Stimulated activated CD4-positive, alpha-beta T cell treated with anti-CD3 and anti-CD28 coated beads, Interleukin-15, amount 100 ng/mL, for 1 hour (primary cell): Measurements from ENCODE around the gene HERC3.

Source experiments
- DNase-seq, 2 donors: peaks; one replicate each; pipeline ENCODE4 v3.0.0-alpha.2; 2020; ENCODE audit warnings: low read depth in 1 of 2, low spot score in 1 of 2

The HERC3 gene

DNA sequence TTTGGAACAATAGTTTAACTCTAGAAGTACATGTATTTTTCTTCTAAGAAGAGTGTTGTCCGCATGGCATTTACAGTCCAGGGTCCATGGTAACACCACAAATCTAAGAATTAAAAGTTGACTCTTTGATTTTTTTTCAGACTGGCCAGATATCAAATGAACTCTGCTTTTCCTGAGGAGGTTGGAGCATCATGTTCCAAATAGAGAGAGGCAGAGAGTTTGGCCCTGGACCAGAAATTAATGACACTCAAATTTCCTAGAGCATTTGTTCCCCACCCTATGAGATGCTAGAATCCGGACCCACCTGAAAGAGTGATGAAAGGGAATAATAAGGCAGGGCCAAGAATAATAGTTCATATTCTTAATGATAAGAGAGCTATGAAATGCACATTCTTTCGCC lies 152.3 kb downstream of the HERC3 start:
- no peak for DNase-seq

GRCh38 chr4:88745175-88745574 lies 152.9 kb downstream of the HERC3 start:
- no peak for DNase-seq

DNA sequence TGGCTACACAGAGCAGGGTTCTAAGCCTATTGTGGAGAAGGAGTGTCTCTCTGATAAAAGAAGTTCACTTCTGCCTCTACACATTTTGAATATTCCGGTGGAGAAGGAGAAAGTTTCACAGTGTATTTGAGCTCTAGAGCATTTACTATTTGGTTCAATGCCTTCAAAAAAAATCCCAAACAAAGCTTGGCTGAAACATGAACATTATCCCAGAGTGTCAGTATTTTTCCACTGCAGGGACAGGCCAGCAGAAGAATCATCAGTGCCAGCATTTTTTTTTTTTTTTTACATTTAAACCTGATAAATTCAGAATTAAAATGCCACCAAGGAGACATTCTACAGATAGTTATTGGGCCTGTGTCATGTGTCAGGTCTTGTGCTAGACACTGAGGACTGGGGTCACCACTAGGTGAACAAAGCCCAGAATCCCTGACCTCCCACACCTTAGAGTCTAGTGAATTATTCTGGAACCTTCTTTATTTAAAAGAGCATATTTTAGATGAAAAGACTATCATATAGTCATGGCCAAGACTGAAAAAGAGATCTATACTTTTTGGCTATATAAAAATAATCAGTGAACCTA lies 153.4 kb downstream of the HERC3 start:
- DNase-seq: no peak

- DNase-seq: no peak
Measured at GRCh38 chr4:88746206-88746605, 153.9 kb downstream of the HERC3 start.

GRCh38 chr4:88747351-88747750 lies 155.1 kb downstream of the HERC3 start:
- DNase-seq: no peak

GRCh38 chr4:88750369-88750768 lies 158.1 kb downstream of the HERC3 start:
- DNase-seq: no peak

- DNase-seq: no peak
Measured at GRCh38 chr4:88751258-88752075, 159.2 kb downstream of the HERC3 start.

- DNase-seq: no peak
Measured at GRCh38 chr4:88752076-88752463, 159.8 kb downstream of the HERC3 start.

DNA sequence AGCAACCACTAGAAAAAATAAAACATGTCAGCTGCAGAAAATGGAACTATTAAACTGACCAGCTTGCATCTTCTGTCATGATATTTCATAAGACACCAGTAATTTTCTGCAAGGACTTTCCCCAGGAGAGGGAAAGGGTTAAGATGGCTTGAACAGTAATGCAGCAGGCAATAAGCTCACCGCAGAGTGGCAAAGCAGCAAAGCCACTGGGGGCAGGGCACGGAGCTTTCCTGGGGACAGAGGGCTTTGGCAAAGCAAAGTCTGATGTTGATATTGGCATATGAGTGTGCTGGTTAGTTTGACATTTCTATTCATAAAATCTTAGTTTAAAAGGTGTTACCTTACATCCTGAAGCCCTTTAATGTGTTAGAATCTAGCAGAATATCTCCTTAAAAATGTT lies 160.5 kb downstream of the HERC3 start:
- no peak for DNase-seq

GRCh38 chr4:88753658-88754571 lies 161.6 kb downstream of the HERC3 start:
- DNase-seq: no peak

GRCh38 chr4:88754796-88755195 lies 162.5 kb downstream of the HERC3 start:
- no peak for DNase-seq

DNA sequence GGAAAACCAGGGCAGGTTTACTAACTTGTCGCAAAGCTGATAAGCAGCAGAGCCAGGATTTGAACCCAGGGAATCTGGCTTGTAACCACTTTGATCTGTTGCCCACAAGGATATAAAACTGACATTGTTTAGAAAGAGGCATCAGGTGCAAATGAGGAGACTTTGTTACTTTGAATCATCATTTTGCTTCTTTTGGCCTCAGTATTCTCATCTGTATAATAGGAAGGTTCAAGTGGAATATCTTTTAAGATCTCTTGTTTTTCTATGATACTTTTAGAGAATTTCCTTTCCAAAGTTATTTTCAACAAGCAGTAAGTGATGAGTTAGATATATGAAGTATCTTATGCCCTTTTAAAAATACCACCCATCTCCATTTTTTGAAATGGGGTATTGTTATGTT lies 163.2 kb downstream of the HERC3 start:
- no peak for DNase-seq

- DNase-seq: no peak
Measured at GRCh38 chr4:88756149-88756548, 163.9 kb downstream of the HERC3 start.

- no peak for DNase-seq
Measured at GRCh38 chr4:88757067-88757466, 164.8 kb downstream of the HERC3 start.

GRCh38 chr4:88757776-88758175 lies 165.5 kb downstream of the HERC3 start:
- no peak for DNase-seq
